ENCODE measurements around the gene TATDN3. TPM values are rescaled to one million over a fixed set of nuclear protein-coding genes. Genes with fewer than 3 reads are reported as not detected.

TATDN3 gene
- total and polyA plus RNA-seq, 2 of the 8 experiments (the other 6 are each of a cell fraction or from before 2014, with no cell fraction given), result 6.9 to 19.4 TPM

GRCh38 chr1:212754193-212754592, 37.5 kb upstream of the TATDN3 start:
- Histone ChIP-seq H3K27me3 (replicated peaks in 1 of 4; ENCODE audit: control insufficient read depth in 3 of 4, extremely low read depth in 1 of 4, insufficient read depth in 3 of 4, low read length in 3 of 4) (no peaks in the 10 kb centered on the region), H3K14ac (ENCODE audit: insufficient read length) (no peak overlapping the region), H4K5ac (ENCODE audit: insufficient read length, low read depth, low read length) (no peak overlapping the region), H3K9ac (replicated peaks in 1 of 4; ENCODE audit: extremely low read depth in 1 of 4, low read depth in 3 of 4, low read length in 3 of 4) (no peak overlapping the region), H2AFZ (ENCODE audit: low read length) (no peak overlapping the region), H3K4me2 (ENCODE audit: insufficient read depth in 1 of 2, low read depth in 2 of 2, low read length in 2 of 2) (peak overlapping the region in 1 of 2 experiments; percentile 32; a peak in 2 of 4 replicates), H3K4ac (replicated peaks; ENCODE audit: insufficient read length, low read depth, low read length) (no peak overlapping the region), H3K23ac (ENCODE audit: insufficient read length) (no peak overlapping the region), H3K9me3 (ENCODE audit: insufficient read depth in 2 of 2, low read depth in 1 of 2, low read length in 1 of 2) (no peaks in the 10 kb centered on the region), H4K8ac (ENCODE audit: extremely low read depth, insufficient read depth, low read length) (no peak overlapping the region), H2BK120ac (replicated peaks; ENCODE audit: low read depth, low read length) (no peak overlapping the region), H4K91ac (replicated peaks; ENCODE audit: insufficient read length, low read length) (no peak overlapping the region), H2BK15ac (ENCODE audit: low read length) (no peak overlapping the region), H3K4me3 (ENCODE audit: extremely low read depth in 1 of 4, insufficient read depth in 2 of 4, low read depth in 3 of 4, low read length in 4 of 4) (no peak overlapping the region), H4K20me1 (replicated peaks in 1 of 2; ENCODE audit: control insufficient read depth in 1 of 2, insufficient read depth in 2 of 2, low read length in 2 of 2) (peaks cover 0 to 5% of the 10 kb centered on the region in 2 experiments), H3K18ac (ENCODE audit: extremely low read depth, low read length) (no peak overlapping the region), H2BK5ac (ENCODE audit: low read depth, low read length) (no peak overlapping the region), H3K27ac (ENCODE audit: low read depth, low read length) (no peak overlapping the region), H2BK12ac (ENCODE audit: low read depth, low read length) (no peak overlapping the region), H3K79me2 (ENCODE audit: control insufficient read depth in 1 of 2, insufficient read depth in 2 of 2, low read length in 2 of 2) (peaks cover 0 to 23% of the 10 kb centered on the region in 2 experiments; a peak in 3 of 4 replicates), H2BK20ac (ENCODE audit: low read length) (no peak overlapping the region), H3K79me1 (ENCODE audit: low read depth, low read length) (peaks cover 6% of the 10 kb centered on the region), H2AK5ac (ENCODE audit: low read depth, low read length) (no peak overlapping the region), H3K23me2 (ENCODE audit: low read depth, low read length) (0 out of 2 replicates have a peak, but pooled peaks cover 3% of the 10 kb centered on the region), H3K36me3 (ENCODE audit: control insufficient read depth in 2 of 4, insufficient read depth in 4 of 4, low read length in 3 of 4) (peaks cover 0 to 3% (median 0%) of the 10 kb centered on the region in 4 experiments; a peak in 2 of 8 replicates), H3K56ac (replicated peaks; ENCODE audit: insufficient read length, low read depth, low read length) (no peak overlapping the region), H3K4me1 (replicated peaks in 1 of 4; ENCODE audit: control insufficient read depth in 3 of 4, insufficient read depth in 4 of 4, low read length in 3 of 4) (peaks cover 0 to 10% (median 8%) of the 10 kb centered on the region in 4 experiments; a peak in 5 of 7 replicates)
- TF ChIP-seq RAD21 (IDR thresholded peaks at IDR 0.05 in 1 of 2, conservative IDR thresholded peaks at IDR 0.05 in 1 of 2; ENCODE audit: low read depth in 2 of 2, low read length in 2 of 2) (no peak), JUN (IDR thresholded peaks at IDR 0.05; ENCODE audit: low read depth, low read length) (no peak), HDAC6 (IDR thresholded peaks at IDR 0.05; ENCODE audit: low read depth, low read length) (no peak), TAF1 (IDR thresholded peaks at IDR 0.05; ENCODE audit: low read depth, low read length) (no peak), POLR2AphosphoS5 (IDR thresholded peaks at IDR 0.05; ENCODE audit: low read depth, low read length) (no peak), KDM4A (IDR thresholded peaks at IDR 0.05; ENCODE audit: low read depth, low read length, severe bottlenecking) (no peak), EP300 (IDR thresholded peaks at IDR 0.05; ENCODE audit: borderline replicate concordance in 1 of 2, low read depth in 2 of 2, low read length in 2 of 2) (no peak), SIRT6 (IDR thresholded peaks at IDR 0.05; ENCODE audit: low read length) (no peak), JUND (IDR thresholded peaks at IDR 0.05; ENCODE audit: low read length) (no peak), SAP30 (IDR thresholded peaks at IDR 0.05; ENCODE audit: insufficient read depth, insufficient replicate concordance, low read length) (no peak)
- FAIRE-seq (no peak), DNase-seq (ENCODE audit: low read depth in 1 of 2, low spot score in 2 of 2) (no peak)
- CTCF ChIA-PET (ENCODE audit: partially characterized antibody), result interaction anchor here (0.6 to 1.7 kb wide), 7 partner anchors 10 to 554 kb away, joined by 3 to 5 read pairs (median 5); no protein-coding TSS in a partner anchor
- 77% methylated on average over 8 of the region's 8 CpGs; no CpG with 5 or more reads in 1 of the 2 experiments for WGBS, 2 experiments (ENCODE audit: extremely low coverage in 1 of 2, insufficient coverage in 1 of 2, insufficient read length in 1 of 2, insufficient replicate concordance in 2 of 2, low coverage in 1 of 2, low lambda C conversion rate in 2 of 2, missing lambda C conversion rate in 1 of 2)
- POLR2A ChIA-PET (ENCODE audit: partially characterized antibody), result interaction anchor here (1.2 to 1.5 kb wide), 2 partner anchors 14 to 37 kb away, joined by 3 to 4 read pairs; partner anchors contain the start of genes NSL1 and TATDN3
